Renal pelvis (tissue), 12 donors: Measurements from ENCODE around the gene TRIM49D2. TPM values are rescaled to one million over a fixed set of nuclear protein-coding genes. Genes with fewer than 3 reads are reported as not detected.
"Not testable (repeated sequence)": the region's sequence is repeated elsewhere in the genome, so short reads cannot be mapped to it uniquely, and the experiment has no call there.

Experiments used
- DNase-seq: peaks from one replicate; pipeline ENCODE4 v3.0.0-alpha.2; 2013
- long read RNA-seq, 16 experiments: transcript quantifications; one replicate each; lab custom pipeline, GENCODE V29; 2026
- polyA plus RNA-seq, 3 donors: library from polyadenylated mRNA; unstranded; fragments of 120-200 nt; gene quantifications; one replicate each; pipeline ENCODE4 v1.2.1, GENCODE V29; 2013; ENCODE audit not compliant: insufficient read length in 3 of 3

The TRIM49D2 gene
- not detected for polyA plus RNA-seq
- long read RNA-seq, donor 1 = 0 reads
- long read RNA-seq, donor 2 = 0 reads
- long read RNA-seq, donor 3 = 0 reads
- long read RNA-seq, donor 4 = 0 reads
- long read RNA-seq, donor 5 = 0 reads
- long read RNA-seq, donor 6 = 0 reads
- long read RNA-seq, donor 7 = 0 reads
- long read RNA-seq, donor 8 = 0 reads
- long read RNA-seq, donor 9 = 0 reads
- long read RNA-seq, donor 10 = 0 reads
- long read RNA-seq, donor 11 = 0 reads
- long read RNA-seq, donor 12 = 0 reads
- long read RNA-seq, donor 13 = 0 reads
- long read RNA-seq, donor 14 = 0 reads
- long read RNA-seq, donor 15 = 0 reads
- long read RNA-seq, donor 16 = 0 reads

GRCh38 chr11:89923764-89924163 lies at the start of gene TRIM49D2:
Gene TRIM49D2 (plus strand): TSS chr11:89924064. CDS start chr11:89926762, 2,698 bp downstream.
- not testable (repeated sequence) for DNase-seq

DNA sequence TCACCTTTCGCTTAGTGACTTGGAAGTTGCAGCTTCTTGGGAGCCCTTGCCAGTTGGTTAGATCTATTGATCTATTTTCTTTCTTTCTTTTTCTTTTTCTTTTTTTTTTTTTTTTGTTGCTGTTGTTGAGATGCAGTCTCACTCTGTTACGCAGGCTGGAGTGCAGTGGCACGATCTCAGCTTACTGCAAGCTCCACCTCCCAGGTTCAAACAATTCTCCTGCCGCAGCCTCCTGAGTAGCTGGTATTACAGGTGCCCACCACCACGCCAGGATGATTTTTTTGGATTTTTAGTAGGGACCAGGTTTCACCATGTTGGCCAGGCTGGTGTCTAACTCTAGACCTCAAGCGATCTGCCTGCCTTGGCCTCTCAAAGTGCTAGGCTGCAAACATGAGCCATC lies 46.4 kb upstream of the TRIM49D2 start:
- DNase-seq = not testable (repeated sequence)

DNA sequence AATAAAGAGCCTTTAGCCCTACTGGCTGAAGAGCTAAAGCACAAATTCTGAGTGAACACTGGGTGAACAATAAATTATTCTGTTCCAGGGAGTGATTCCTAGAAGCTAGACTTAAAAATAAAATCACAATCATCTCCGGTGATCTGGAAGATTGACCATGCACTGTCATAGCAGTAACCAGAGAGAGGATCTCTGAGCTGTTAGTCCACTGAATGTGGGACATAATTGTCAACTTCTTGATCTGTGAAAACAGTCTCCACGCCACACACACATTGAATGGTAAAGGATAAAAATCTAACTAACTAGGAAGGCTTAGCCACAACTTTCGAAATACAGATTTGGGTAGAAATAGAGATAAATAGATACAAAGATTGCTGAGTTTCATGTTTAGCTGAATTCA lies 30.6 kb upstream of the TRIM49D2 start:
- DNase-seq = not testable (repeated sequence)

GRCh38 chr11:89900809-89901208 lies 23.1 kb upstream of the TRIM49D2 start:
- not testable (repeated sequence) for DNase-seq

DNA sequence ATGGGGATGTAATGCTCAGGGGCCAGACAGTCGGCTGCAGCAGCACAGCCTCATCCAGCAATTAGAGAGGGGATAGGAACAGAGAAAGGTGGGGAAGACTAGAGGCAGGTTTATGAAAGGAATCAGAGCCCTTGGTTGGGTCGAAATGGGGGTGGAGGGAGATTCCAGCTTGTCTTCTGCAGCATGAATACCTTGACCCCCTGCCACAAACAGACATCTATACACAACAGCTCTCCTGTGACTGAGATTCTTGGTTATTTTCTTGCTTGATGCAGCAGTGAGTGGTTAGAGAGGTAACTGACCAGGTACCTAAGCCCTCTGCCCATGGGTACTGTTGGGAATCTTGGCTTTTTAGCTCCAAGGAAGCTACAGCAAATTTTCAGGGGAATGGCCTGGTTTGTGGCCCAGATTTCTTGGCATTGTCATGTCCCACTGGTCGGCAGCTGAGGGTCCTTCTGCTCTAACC lies 1.6 kb upstream of the TRIM49D2 start, which contains the start of gene TRIM49D1:
TSS of gene TRIM49D1 (minus strand) at position 51 of the 466 bp plus-strand sequence. CDS start 4,535 bp downstream, outside the sequence.
- DNase-seq = no peak

DNA sequence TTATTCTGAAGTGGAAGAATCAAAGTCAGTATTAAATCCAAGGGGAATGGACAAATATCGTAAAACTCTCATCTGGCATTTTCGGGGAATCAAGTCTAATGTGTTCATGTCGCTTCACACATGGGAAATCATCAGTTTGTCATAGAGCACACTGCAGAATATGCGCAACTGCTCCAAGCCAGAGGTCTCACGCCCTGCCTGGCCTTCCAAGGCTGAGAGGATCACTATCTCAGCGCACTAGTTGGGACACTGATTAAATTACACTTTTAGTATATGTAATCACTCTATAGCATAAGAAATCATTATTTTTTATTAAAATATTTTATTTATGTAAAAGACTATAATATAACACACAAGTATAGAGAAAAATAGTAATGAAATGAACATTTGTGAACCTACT lies 37.0 kb downstream of the TRIM49D2 start:
- DNase-seq = not testable (repeated sequence)

GRCh38 chr11:89965737-89966136 lies 41.9 kb downstream of the TRIM49D2 start, which contains the start of gene TRIM64:
Gene TRIM64 (plus strand): TSS chr11:89966037. CDS start chr11:89968504, 2,467 bp downstream.
- not testable (repeated sequence) for DNase-seq

Other genes starting within 250 kb of the TRIM49D2 start
- gene TRIM77, start 213.8 kb upstream of the TRIM49D2 start, polyA plus RNA-seq = not detected
- not detected for gene TRIM49, start 115.5 kb upstream of the TRIM49D2 start, polyA plus RNA-seq
- gene TRIM64B, start 45.6 kb upstream of the TRIM49D2 start, polyA plus RNA-seq = not detected
- gene TRIM49D1, start 1.8 kb upstream of the TRIM49D2 start, polyA plus RNA-seq = not detected
- gene TRIM64, start 42.0 kb downstream of the TRIM49D2 start, polyA plus RNA-seq = not detected
- gene TRIM49C, start 107.0 kb downstream of the TRIM49D2 start, polyA plus RNA-seq = not detected
- not detected for gene UBTFL1, start 161.9 kb downstream of the TRIM49D2 start, polyA plus RNA-seq
- gene NAALAD2, start 210.6 kb downstream of the TRIM49D2 start, polyA plus RNA-seq = 10 to 100 TPM; 14.2 to 28.6 (median 21.8) TPM